Subcutaneous abdominal adipose tissue (tissue), 5 donors: ENCODE measurements around the gene GPR83.

Source experiments
- H3K27ac ChIP-seq: one replicate; pipeline ENCODE4 v1.7.0; 2013; ENCODE audit warnings: low read depth, mild to moderate bottlenecking, inconsistent platforms, low read length, moderate library complexity
- H3K27me3 ChIP-seq, 5 donors: one replicate each; pipeline ENCODE4 v1.7.0; 2013; ENCODE audit warnings: low read length in 5 of 5, inconsistent platforms in 1 of 5; ENCODE audit not compliant: control insufficient read depth in 5 of 5, insufficient read depth in 4 of 5
- H3K36me3 ChIP-seq, 5 donors: one replicate each; pipeline ENCODE4 v1.7.0; 2013; ENCODE audit warnings: low read length in 5 of 5; ENCODE audit not compliant: control insufficient read depth in 5 of 5, insufficient read depth in 5 of 5
- H3K4me1 ChIP-seq, 5 donors: one replicate each; pipeline ENCODE4 v1.7.0; 2013; ENCODE audit warnings: low read length in 5 of 5, mild to moderate bottlenecking in 3 of 5, moderate library complexity in 1 of 5; ENCODE audit not compliant: control insufficient read depth in 5 of 5, insufficient read depth in 5 of 5
- H3K4me3 ChIP-seq, 5 donors: one replicate each; pipeline ENCODE4 v1.7.0; 2013; ENCODE audit warnings: low read length in 5 of 5, low read depth in 1 of 5
- H3K9ac ChIP-seq, 5 donors: one replicate each; pipeline ENCODE4 v1.7.0; 2013; ENCODE audit warnings: low read length in 5 of 5, mild to moderate bottlenecking in 4 of 5, moderate library complexity in 3 of 5
- H3K9me3 ChIP-seq, 5 donors: one replicate each; pipeline ENCODE4 v1.7.0; 2013; ENCODE audit warnings: low read length in 5 of 5; ENCODE audit not compliant: control insufficient read depth in 5 of 5
- donor health status: healthy.
- donor health status: healthy.
- donor health status: healthy.
- donor health status: healthy.
- donor health status: healthy.

The GPR83 gene

GRCh38 chr11:94400839-94401772 lies at the start of gene GPR83:
Gene GPR83, minus strand, starts transcription at chr11:94401419. Its CDS starts 172 bp downstream, at chr11:94401247.
- Histone ChIP-seq H3K4me1 (peaks cover 2 to 12% (median 10%) of the 10 kb centered on the region in 5 donors), H3K36me3 (no peaks in the 10 kb centered on the region), H3K9ac (no peak within 1 kb of the TSS), H3K9me3 (peaks cover 0 to 3% (median 0%) of the 10 kb centered on the region in 5 donors), H3K27me3 (peaks cover 25 to 46% (median 31%) of the 10 kb centered on the region in 5 donors), H3K4me3 (peak within 1 kb of the TSS in 2 of 5 donors; percentile 30 to 35), H3K27ac (no peak within 1 kb of the TSS)

GRCh38 chr11:94450048-94450447 lies 48.8 kb upstream of the GPR83 start:
- Histone ChIP-seq H3K36me3 (peaks cover 10 to 32% (median 24%) of the 10 kb centered on the region in 5 donors), H3K9me3 (peaks cover 0 to 4% (median 0%) of the 10 kb centered on the region in 5 donors), H3K27ac (no peak overlapping the region), H3K4me3 (no peak overlapping the region), H3K27me3 (no peaks in the 10 kb centered on the region), H3K4me1 (no peaks in the 10 kb centered on the region), H3K9ac (no peak overlapping the region)

- Histone ChIP-seq H3K4me3 (no peak overlapping the region), H3K27ac (no peak overlapping the region), H3K9ac (no peak overlapping the region), H3K36me3 (peaks cover 10 to 33% (median 28%) of the 10 kb centered on the region in 5 donors), H3K27me3 (no peaks in the 10 kb centered on the region), H3K9me3 (peaks cover 0 to 4% (median 0%) of the 10 kb centered on the region in 5 donors), H3K4me1 (no peaks in the 10 kb centered on the region)
These were observed 48.2 kb upstream of the GPR83 start for GRCh38 chr11:94449437-94449836.

GRCh38 chr11:94449029-94449428 lies 47.8 kb upstream of the GPR83 start:
- peaks cover 0 to 4% (median 0%) of the 10 kb centered on the region in 5 donors for H3K9me3 ChIP-seq
- no peak overlapping the region for H3K4me3 ChIP-seq
- H3K27me3 ChIP-seq: no peaks in the 10 kb centered on the region
- H3K36me3 ChIP-seq: peaks cover 12 to 37% (median 29%) of the 10 kb centered on the region in 5 donors
- H3K27ac ChIP-seq: no peak overlapping the region
- no peak overlapping the region for H3K9ac ChIP-seq
- H3K4me1 ChIP-seq: no peaks in the 10 kb centered on the region

- peaks cover 19 to 50% (median 32%) of the 10 kb centered on the region in 5 donors for H3K36me3 ChIP-seq
These were observed 45.9 kb upstream of the GPR83 start for GRCh38 chr11:94447149-94447548.

GRCh38 chr11:94445641-94446040 lies 44.4 kb upstream of the GPR83 start:
- Histone ChIP-seq H3K9me3 (no peaks in the 10 kb centered on the region), H3K4me3 (no peak overlapping the region), H3K27ac (no peak overlapping the region), H3K27me3 (no peaks in the 10 kb centered on the region), H3K9ac (no peak overlapping the region), H3K36me3 (peaks cover 22 to 58% (median 34%) of the 10 kb centered on the region in 5 donors), H3K4me1 (no peaks in the 10 kb centered on the region)

More at GRCh38 chr11:94447149-94447548, 45.9 kb upstream of the GPR83 start:
- Histone ChIP-seq H3K9me3 (no peaks in the 10 kb centered on the region), H3K9ac (no peak overlapping the region), H3K4me3 (no peak overlapping the region), H3K27me3 (no peaks in the 10 kb centered on the region), H3K4me1 (no peaks in the 10 kb centered on the region), H3K27ac (no peak overlapping the region)

- Histone ChIP-seq H3K4me1 (no peaks in the 10 kb centered on the region), H3K27ac (no peak overlapping the region), H3K9ac (no peak overlapping the region), H3K36me3 (peaks cover 43 to 59% (median 46%) of the 10 kb centered on the region in 5 donors), H3K4me3 (no peak overlapping the region), H3K9me3 (peaks cover 0 to 4% (median 0%) of the 10 kb centered on the region in 5 donors), H3K27me3 (no peaks in the 10 kb centered on the region)
These were observed 31.8 kb upstream of the GPR83 start for GRCh38 chr11:94433049-94433448.

- peaks cover 0 to 4% (median 0%) of the 10 kb centered on the region in 5 donors for H3K9me3 ChIP-seq
These were observed 23.4 kb upstream of the GPR83 start for GRCh38 chr11:94424662-94425061.

GRCh38 chr11:94424011-94424410 lies 22.8 kb upstream of the GPR83 start:
- Histone ChIP-seq H3K4me1 (peaks cover 0 to 8% (median 0%) of the 10 kb centered on the region in 5 donors), H3K36me3 (peaks cover 20 to 48% (median 34%) of the 10 kb centered on the region in 5 donors), H3K27me3 (no peaks in the 10 kb centered on the region), H3K27ac (no peak overlapping the region), H3K9me3 (no peaks in the 10 kb centered on the region), H3K9ac (no peak overlapping the region), H3K4me3 (no peak overlapping the region)

More at GRCh38 chr11:94424662-94425061, 23.4 kb upstream of the GPR83 start:
- no peak overlapping the region for H3K9ac ChIP-seq
- no peaks in the 10 kb centered on the region for H3K27me3 ChIP-seq
- H3K4me1 ChIP-seq: peaks cover 0 to 8% (median 0%) of the 10 kb centered on the region in 5 donors
- peaks cover 27 to 54% (median 39%) of the 10 kb centered on the region in 5 donors for H3K36me3 ChIP-seq
- H3K4me3 ChIP-seq: no peak overlapping the region
- H3K27ac ChIP-seq: no peak overlapping the region

- Histone ChIP-seq H3K9ac (no peak overlapping the region), H3K36me3 (peaks cover 15 to 45% (median 29%) of the 10 kb centered on the region in 5 donors), H3K27ac (no peak overlapping the region), H3K27me3 (no peaks in the 10 kb centered on the region), H3K4me3 (no peak overlapping the region), H3K4me1 (peaks cover 0 to 8% (median 0%) of the 10 kb centered on the region in 5 donors), H3K9me3 (no peaks in the 10 kb centered on the region)
These were observed 22.3 kb upstream of the GPR83 start for GRCh38 chr11:94423507-94423906.
